GM19455 (cell line): ENCODE data around the gene MLLT1.

ENCODE experiments used
- ATAC-seq: cut with Tn5 transposase; IDR thresholded peaks from one replicate; pipeline ENCODE4 v1.9.1; 2021; ENCODE audit not compliant: unreplicated experiment

Gene MLLT1

DNA sequence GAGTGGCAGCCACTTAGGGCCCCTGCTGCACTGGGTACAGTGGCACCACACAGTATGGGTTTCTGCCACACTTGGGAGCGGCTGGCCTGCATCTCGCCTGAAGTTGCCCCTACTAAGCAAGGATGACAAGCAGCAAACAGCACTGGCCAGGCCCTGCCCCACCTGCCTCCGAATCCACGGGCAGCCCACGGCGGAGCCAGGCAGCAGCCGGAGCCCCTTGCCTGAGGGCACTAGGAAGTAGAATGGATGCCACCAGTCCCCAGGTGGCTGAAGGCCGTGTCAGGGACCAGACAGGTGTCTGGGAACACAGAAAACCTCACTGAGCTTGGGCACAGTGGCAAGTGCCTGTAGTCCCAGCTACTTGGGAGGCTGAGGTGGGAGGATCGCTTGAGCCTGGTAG, 19.4 kb downstream of the MLLT1 start:
- no peak for ATAC-seq

DNA sequence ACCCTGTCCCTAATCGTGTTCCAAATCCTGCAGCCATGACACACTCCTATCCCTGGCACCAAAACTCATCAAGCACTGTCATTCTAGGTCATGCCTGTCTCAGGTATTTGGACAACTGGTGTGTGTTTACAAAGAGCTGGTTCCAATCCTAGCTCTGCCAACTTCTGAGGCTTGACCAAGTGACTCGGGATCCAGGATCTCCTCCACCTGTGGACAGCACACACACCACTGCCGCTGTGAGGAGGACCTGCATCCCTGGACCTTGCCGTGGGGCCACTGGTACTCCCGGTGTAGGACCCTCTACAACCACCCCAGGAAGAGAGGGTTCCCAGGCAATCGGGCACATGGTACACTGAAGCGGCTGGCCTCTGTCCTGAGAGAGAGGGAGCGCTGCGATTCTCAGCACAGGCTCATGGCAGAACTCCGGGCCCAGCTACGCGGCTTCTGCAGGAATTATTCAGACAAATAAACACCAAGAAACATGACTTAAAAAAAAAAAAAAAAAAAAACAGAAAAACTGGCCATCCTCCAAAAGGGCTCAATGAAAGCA, 20.4 kb downstream of the MLLT1 start:
- ATAC-seq: no peak

DNA sequence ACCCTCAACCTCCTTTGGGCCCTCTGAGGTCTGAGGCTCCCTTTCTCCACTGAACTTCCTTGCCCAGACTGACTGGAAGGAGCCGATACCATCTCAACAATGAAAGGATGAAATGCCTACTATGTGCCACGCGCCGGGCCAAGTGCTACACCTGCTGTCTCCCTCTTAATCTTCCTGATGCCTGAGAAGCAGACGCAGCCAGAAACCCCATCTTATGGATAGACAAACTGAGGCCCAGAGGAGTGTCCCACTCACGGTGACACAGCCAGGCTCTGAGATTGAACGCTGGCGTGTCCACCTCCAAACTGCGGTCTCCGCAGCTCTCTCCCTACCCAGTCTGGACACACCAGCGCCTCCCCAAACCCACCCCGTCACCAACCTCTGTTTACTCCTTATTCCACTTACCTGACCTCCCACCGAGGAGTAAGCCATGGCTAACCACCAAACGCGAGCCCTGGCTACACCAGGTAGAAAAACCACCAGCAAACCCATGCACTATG, 20.9 kb downstream of the MLLT1 start:
- no peak for ATAC-seq

- ATAC-seq: no peak
Observed at GRCh38 chr19:6253954-6254733, 25.6 kb downstream of the MLLT1 start.

GRCh38 chr19:6252066-6252465, 27.7 kb downstream of the MLLT1 start:
- ATAC-seq: no peak

DNA sequence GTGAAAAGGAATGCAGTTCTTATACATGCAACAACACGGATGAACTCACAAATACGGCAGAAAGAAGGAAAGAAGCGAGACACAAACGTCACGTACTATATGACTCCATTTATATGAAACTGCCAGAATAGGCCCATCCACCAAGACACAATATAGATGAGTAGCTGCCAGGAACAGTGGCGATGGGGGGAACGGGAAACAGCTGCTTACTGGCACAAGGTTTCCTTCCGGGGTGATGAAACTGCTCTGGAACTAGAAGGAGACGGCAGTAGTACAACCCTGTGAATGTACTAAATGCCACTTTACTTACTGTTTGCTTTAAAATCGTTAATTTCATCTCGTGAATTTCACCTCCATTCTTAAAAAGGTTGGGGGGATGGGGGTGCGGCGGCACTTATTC, 28.9 kb downstream of the MLLT1 start:
- no peak for ATAC-seq

DNA sequence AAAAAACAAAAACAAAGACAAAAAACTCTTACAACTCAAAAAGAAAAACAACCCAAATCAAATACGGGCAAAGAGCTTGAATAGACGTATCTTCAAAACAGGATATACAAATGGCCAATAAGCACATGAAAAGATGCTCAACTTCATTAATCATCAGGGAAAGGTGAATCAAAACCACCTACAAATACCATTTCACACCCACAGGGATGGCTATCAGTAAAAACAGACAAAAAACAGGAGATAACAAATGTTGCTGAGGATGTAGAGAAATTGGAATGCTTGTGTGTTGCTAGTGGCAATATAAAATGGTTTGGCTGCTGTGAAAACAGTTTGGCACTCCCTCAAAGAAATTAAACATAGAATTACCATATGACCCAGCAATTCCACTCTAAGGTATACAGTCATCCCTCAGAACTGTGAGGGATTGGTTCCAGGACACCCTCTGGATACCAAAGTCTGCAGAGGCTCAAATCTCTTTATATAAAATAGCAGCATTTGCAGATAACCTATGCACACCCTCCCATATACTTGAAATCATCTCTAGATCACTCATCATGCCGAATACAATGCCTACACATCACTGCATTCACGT, 29.7 kb downstream of the MLLT1 start:
- ATAC-seq: no peak

DNA sequence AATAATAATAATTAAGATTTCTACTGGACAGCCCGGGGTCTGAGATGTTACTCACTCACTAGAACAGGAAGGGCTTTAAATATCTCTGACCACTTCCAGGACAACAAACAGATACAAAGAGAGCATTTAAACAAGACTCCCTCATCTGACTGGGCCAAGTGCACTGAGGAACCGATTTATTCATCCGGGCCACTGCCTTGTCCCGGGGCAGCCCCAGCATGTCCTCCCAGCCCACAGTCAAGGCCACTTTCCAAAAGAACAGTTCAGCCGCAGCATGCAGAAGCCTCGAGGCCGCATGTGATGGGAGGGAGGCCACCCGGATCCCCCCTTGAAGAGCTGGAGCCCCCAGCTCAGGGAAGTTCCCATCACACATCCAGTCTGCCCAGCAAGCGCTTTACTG, 30.5 kb downstream of the MLLT1 start:
- no peak for ATAC-seq

DNA sequence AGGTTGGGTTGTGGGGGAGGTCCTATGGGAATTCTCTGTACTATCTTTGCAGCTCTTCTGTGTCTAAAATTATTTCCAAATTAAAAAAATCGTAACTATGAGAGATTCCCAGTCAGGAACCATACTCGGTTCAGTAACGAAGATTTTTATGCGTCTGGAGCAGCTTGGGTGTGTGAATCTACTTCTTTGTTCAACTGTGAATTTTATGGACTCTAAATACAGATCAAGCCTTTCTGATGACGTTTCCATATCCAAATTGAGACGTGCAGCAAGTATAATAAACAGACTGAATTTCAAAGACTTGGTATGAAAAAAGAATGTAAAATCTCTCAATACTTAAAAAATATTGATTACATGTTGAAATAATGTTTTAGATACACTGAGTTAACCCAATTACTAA, 30.9 kb downstream of the MLLT1 start:
- no peak for ATAC-seq

- no peak for ATAC-seq
Observed at GRCh38 chr19:6248341-6248740, 31.4 kb downstream of the MLLT1 start.

DNA sequence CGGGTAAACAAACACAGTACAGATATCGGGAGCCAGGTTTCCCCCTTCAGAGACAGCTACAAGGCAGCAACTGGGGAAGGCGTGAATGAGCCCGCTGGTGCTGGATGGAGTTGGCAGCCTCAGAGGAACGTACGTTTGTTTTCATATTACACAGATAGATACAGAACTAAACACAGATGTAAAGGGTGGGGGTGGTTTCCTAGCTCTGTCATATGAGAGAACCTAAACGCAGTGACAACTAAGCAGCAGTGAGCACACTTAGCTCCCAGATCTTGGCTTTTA, 32.8 kb downstream of the MLLT1 start:
- ATAC-seq: no peak

- ATAC-seq: no peak
Observed at GRCh38 chr19:6246174-6247006, 33.4 kb downstream of the MLLT1 start.

DNA sequence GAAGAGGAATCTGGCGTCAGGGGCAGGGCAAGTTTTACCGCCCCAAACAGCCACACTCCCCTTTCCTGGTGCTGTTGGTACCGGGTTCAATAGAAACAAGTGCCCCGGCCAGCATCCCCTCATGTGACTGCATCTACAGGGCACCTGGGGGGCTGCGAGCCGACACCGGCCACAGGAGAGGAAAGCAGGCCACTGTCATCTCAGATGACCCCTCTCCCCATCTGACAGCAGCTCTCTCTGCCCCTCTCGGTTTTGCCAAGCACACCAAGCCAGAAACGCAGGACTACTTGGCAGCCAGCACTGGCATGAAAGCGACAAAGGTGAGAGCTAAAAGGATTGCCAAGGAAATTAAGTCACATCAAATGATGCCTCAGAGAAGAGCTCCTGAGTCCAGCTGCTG, 37.1 kb downstream of the MLLT1 start:
- no peak for ATAC-seq

- ATAC-seq: no peak
Observed at GRCh38 chr19:6241680-6242377, 37.9 kb downstream of the MLLT1 start.

GRCh38 chr19:6241056-6241455, 38.7 kb downstream of the MLLT1 start:
- no peak for ATAC-seq

DNA sequence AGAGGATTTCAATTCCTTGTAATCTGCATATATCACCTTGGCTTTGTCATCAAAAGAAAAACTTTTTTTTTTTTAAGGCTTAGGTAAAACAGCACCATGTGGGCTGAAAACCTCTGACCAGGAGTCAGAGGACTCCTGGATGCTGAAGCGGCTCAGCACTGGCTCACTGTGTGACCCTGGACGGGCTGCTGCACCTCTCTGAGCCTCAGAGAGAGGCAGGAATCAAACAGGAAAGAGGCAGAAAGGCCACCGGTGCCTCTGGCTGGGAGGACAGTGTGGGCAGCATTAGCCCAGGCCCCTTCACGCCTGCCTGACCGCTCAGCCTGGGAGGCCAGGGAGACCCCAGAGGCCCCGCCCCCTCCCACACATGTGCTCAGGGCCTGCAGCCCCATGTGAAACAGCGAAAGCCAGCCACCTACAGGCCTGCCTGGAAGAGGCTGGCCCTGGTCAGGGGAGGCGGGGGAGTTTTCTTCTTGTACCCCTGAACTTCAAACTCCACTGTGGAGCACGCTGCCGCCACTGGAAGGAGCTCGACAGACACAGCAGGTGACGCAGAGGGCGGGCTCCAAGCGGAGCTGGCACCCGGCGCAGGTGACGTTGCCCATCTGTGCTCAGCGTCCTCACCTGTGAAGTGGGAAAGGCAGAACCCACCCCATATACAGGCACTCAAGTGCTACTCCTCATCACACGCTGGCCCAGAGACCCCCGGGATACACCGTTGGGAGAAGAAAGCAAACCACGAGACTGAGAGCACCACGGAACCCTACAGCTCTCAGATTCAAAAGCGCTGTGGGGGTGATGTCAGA, 39.7 kb downstream of the MLLT1 start:
- no peak for ATAC-seq

- ATAC-seq: no peak
Observed at GRCh38 chr19:6239401-6239844, 40.4 kb downstream of the MLLT1 start.

- no peak for ATAC-seq
Observed at GRCh38 chr19:6238643-6239281, 41.0 kb downstream of the MLLT1 start.

- no peak for ATAC-seq
Observed at GRCh38 chr19:6238256-6238642, 41.5 kb downstream of the MLLT1 start.
